GM12874 (cell line): ENCODE data around the gene RNF220.

Source experiments
- CTCF ChIP-seq: IDR thresholded peaks from 2 replicates; pipeline ENCODE4 v1.5.1; 2011; ENCODE audit warnings: low read depth, mild to moderate bottlenecking, control low read depth, low read length, moderate library complexity; ENCODE audit not compliant: insufficient read depth

The RNF220 gene

GRCh38 chr1:44417351-44418021, 12.4 kb downstream of the RNF220 start:
- TF ChIP-seq CTCF = no peak

DNA sequence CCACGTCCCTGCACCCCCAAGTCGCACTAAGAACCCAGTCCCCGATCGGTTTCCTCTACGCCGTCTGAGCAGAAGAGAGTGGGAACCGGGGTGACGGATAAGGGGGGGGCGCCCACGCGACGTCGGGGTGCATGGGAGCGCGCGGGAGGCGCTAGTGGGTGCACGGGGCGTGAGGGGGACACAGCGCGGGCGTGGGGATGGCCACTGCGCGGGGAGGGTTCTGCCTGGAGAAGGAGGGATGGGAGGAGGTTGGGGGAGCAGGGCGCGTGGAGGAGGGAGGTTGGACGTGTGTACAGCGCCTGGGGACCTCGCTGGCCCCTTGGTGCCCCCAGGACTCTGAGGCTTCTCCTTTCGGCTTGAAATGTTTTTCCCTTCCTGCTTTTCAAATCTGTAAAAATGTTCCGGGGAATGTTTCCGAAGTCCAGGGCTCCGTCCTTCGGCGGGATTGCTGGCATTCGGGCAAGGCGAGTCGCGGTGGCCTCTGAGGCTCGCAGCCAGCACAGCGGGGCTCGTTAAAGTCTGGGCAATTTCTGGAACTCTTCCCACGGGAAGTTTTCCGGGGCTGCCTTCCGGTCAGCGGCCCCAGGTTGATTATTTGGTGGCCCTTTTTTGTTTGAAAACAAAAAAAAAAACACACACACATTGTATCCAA, 13.1 kb downstream of the RNF220 start:
- no peak for TF ChIP-seq CTCF

DNA sequence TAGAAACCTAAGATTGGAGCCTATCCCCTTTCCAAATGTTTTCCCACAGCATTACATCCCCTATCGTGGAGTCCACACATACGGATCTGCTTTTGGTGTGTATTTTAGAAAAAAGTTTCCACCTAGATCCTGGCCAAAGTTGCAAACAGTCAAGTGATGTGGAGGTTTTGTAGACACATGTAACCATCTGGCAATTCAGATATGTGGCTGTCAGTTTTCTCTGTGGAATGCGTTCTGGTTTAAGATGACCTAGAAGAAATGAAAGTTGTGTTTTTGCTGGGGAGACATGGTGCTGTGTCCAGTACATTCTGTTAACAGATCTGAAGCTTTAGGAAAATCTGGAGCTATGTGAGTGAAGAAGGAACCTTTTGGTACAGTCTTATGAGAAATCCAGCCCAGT, 14.8 kb downstream of the RNF220 start:
- no peak for TF ChIP-seq CTCF

DNA sequence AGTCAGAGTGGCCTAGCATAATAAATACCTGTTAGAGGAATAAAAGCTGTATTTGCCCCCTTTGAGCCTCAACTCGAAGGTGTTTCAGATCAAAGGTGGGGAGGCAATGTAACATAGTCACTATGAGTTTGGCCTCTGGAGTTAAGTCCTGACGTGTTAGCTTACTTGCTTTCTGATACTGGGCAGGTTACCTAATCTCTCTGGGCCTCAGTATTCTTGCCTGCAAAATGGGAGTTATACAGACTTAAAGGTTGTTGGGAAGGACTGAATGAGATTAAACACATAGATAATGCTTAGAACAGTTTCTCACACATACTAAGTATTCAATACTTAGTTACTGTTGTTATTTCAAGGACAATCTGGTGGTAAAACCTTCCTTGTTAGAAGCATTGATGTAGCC, 15.5 kb downstream of the RNF220 start:
- TF ChIP-seq CTCF = no peak

DNA sequence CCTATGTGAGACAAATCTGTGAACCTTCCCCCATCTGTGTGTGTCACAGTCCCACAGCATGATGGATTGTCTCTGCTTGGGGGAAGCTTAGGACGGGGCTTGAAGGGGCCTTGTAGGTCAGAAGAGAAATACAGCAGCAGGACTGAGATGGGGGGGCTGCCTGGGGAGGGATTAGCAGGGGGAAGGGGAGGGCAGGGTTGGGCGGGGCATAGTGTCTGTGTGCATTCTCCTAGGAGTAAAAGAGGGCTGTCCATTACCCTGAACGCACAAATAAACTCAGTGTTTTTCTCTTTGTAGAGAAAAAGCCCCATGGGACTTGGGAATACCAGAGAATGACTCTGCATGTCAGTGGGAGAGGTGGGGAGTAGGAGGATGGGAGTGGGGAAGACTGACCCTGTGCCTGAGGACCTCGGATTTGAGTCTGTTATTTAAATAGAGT, 16.4 kb downstream of the RNF220 start:
- TF ChIP-seq CTCF = no peak

GRCh38 chr1:44422161-44422560, 17.1 kb downstream of the RNF220 start:
- no peak for TF ChIP-seq CTCF

DNA sequence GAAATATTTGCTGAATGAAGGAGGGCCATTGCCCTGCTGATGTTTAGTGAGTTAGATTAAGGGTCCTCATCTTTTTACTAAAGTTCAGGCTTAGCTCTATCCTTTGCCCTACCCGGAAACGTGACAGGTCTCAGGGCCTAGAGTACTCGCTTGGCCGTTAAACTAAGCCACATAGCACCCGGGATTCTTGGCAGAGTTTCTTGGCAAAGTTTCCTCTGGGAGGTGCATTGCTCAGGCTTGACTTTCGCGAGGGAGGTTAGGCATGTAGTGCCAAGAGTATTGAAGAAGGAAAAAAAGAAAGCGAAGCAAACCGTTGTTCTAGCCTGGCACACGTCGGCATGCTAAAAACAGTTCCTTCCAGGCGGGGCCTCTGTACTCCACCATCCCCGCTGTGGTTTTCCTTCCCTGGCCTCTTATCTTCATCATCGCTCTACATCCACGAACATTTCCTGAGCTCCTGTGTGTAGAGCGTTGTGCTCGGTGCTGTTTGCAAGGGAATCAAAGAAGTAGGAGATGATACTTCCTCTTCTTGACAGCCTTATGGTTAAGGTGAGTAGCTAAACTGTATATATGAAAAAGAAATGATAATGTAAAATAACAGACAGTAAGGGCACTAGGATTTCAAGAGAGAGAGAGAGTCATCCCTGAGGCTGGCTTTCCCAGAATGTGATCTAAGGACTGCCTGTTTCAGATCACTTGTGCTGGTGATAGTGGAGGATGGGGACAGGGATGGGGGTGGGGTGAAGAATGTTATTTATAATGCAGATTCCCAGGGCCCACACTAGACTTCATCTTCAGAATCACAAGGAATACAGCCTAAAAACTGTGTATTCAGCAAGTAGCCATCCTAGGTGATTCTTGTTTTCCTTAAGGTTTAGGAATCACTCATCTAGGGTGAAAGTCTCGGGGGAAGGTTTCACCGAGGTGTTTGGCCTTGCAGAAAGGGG, 18.8 kb downstream of the RNF220 start:
- no peak for TF ChIP-seq CTCF
